Measurements from ENCODE around the gene SLC44A4. TPM values are rescaled to one million over a fixed set of nuclear protein-coding genes. Genes with fewer than 3 reads are reported as not detected.

The SLC44A4 gene
- total and polyA plus RNA-seq, 9 of the 15 experiments (the other 6 are each of a cell fraction or from before 2014, with no cell fraction given) = 7.9 to 18.6 (median 11.2) TPM

DNA sequence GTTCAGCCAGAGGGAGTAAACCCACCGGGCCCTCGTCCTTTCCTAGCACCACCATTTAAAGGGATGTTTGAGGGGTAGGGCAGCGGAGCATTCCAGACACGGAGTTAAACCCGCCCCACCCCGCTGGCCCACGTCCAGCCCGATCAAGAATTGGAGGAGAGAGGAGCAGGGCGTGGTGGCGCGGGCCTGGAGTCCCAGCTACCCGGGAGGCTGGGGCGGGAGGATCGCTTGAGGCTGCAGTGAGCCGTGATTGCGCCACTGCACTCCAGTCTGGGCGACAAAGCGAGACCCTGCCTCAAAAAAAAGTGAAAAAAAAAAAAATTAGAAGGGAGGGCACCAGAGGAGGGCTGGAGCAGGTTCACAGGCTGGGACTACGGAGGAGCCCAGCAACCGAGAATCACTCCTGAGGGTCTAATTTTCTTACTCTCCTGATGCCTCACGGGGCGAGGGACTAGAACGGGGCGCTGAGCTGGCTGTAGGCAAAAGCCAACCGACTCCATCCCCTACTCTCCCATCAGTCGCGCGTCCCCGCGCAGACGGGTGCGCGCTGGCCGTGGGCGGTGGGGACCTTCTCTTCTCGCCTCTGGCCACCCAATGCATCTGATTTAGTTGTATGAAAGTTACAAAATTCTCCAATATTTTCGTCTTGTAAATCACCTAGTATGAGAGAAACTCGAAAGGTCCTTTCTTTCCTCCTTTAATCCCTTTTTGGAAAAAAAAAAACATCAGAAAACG lies 57.3 kb downstream of the SLC44A4 start (continued):
- TF ChIP-seq CEBPZ (IDR thresholded peaks at IDR 0.05; ENCODE audit: borderline replicate concordance, low read depth, low read length) (no peak), KLF6 (CRISPR knock-in tag; IDR thresholded peaks at IDR 0.05; ENCODE audit: borderline replicate concordance) (0 out of 2 replicates have a peak, but pooled peaks have one; percentile 26), HBP1 (CRISPR knock-in tag; IDR thresholded peaks at IDR 0.05) (peak; percentile 1; the same call in 1 of the 2 replicates), PTBP1 (IDR thresholded peaks at IDR 0.05; ENCODE audit: low read depth, low read length) (no peak), NFATC3 (IDR thresholded peaks at IDR 0.05) (no peak; the same call in 1 of the 2 replicates), ATF1 (CRISPR knock-in tag; IDR thresholded peaks at IDR 0.05) (no peak), ATF1 (tag; IDR thresholded peaks at IDR 0.05) (peak; percentile 38), NCOA4 (IDR thresholded peaks at IDR 0.05; ENCODE audit: partially characterized antibody) (no peak), GABPB1 (CRISPR knock-in tag; IDR thresholded peaks at IDR 0.05) (peak; percentile 51)
- TF ChIP-seq, protein P1, sequence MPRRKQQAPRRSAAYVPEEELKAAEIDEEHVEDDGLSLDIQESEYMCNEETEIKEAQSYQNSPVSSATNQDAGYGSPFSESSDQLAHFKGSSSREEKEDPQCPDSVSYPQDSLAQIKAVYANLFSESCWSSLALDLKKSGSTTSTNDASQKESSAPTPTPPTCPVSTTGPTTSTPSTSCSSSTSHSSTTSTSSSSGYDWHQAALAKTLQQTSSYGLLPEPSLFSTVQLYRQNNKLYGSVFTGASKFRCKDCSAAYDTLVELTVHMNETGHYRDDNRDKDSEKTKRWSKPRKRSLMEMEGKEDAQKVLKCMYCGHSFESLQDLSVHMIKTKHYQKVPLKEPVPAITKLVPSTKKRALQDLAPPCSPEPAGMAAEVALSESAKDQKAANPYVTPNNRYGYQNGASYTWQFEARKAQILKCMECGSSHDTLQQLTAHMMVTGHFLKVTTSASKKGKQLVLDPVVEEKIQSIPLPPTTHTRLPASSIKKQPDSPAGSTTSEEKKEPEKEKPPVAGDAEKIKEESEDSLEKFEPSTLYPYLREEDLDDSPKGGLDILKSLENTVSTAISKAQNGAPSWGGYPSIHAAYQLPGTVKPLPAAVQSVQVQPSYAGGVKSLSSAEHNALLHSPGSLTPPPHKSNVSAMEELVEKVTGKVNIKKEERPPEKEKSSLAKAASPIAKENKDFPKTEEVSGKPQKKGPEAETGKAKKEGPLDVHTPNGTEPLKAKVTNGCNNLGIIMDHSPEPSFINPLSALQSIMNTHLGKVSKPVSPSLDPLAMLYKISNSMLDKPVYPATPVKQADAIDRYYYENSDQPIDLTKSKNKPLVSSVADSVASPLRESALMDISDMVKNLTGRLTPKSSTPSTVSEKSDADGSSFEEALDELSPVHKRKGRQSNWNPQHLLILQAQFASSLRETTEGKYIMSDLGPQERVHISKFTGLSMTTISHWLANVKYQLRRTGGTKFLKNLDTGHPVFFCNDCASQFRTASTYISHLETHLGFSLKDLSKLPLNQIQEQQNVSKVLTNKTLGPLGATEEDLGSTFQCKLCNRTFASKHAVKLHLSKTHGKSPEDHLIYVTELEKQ (CRISPR knock-in tag; IDR thresholded peaks at IDR 0.05) = 0 out of 2 replicates have a peak, but pooled peaks have one; percentile 16
